Activated naive CD4-positive, alpha-beta T cell treated with Interleukin-2 at 50 U/mL for 16 hours (primary cell): Measurements from ENCODE around the gene KDM4B.
"Not testable (repeated sequence)": the region's sequence is repeated elsewhere in the genome, so short reads cannot be mapped to it uniquely, and the experiment has no call there.

Source experiments
- DNase-seq: peaks from one replicate; pipeline ENCODE4 v3.0.0-alpha.2; 2020

Gene KDM4B

DNA sequence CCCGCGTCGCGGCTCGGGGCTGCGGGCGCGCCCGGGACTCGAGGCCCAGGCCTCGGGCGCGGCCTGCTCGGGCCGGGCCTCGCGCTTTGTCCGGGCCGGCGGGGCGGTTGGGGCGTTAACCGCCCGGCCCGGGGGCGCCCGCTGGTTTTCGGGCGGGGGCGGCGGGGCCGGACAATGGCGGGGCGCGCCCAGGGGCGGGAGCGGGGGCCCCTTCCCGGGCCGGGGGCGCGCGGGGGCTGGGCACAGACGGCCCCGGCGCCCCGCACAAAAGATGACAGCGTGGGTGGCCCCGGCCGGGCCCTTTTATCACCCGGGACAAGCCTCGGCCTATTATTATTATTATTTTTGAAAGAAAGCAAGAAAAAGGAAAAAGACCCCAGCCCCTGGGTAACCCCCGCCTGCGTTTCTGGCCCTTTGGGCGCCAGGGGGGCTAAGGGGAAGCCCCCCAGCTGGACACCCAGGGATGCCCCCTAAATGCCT lies 419 bp downstream of the KDM4B start:
- DNase-seq: no peak

DNA sequence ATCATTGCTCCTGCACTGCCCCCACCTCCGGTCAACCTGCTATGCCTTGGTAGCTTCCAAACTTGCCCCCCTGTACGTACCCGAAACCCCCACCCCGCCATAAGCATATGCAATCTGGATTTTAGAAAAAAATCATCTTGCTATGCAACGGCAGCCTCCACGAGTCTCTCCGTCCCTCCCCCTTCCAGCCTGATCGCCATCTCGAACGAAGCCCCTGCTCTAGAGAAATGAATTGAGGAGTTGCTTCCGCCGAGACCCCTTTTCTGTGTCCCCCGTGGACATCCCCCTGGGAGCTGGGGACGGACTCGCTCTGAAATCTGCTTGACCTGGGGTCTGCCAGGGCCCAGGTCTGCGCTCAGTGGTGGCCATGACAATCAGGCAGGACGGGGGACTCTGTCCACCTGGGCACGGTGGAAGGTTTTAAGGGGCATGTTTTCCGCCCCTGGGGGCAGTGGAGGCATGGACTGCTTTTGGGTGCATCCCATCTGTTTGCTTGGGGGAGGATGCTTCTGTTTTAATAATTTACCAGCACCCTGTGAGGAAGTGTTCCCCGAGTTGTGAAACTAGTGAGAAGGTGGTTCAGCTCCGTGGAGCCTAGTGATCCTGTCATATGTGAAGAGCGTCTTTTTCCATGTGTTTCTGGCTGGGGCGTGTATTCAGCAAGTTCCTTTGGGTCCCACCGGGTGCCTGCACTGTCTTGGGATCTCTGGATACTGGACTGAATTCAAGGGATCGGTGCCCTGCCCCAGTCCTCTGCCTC lies 1.0 kb downstream of the KDM4B start:
- no peak for DNase-seq

DNA sequence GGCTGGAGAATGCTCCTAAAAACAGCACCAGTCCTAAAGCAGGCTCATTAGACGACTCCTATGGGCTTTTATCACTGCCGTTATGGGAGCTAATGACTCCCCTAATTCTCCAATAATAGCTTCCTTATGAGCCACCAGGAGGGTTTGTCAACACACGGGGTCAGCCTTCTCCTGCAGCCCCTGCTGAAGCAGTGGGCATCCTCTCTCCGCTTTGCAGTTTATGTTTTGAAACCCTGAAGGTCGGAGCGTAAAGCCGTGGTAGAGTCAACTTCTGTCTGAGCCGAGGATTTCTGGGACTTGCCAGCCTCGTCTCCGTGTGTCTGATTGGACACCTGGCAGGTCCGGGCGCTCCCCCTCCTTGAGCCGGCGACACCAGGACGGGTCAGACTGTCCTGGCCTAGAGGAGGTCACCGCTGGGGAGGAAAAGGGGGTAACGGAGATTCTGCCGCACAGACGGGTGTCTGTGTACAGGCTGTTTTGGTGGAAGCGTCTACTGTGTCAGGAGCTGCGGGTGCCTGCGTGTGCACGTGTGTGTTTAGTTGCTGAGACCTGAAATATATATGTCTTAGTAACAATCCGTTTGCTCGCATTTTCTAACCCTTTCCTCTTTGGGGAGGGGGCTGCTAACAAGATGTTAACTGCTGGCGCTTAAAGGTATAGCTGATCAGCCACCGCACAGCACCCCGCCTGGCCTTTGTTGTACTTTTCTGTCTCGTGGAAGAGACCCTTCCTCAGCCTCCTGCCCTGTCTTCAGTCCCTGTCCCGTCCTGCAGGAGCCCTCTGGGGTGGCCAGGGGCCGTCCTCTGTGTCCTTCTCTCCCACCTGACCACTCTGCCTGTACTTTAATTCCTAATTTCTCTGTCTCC lies 1.9 kb downstream of the KDM4B start:
- no peak for DNase-seq

DNA sequence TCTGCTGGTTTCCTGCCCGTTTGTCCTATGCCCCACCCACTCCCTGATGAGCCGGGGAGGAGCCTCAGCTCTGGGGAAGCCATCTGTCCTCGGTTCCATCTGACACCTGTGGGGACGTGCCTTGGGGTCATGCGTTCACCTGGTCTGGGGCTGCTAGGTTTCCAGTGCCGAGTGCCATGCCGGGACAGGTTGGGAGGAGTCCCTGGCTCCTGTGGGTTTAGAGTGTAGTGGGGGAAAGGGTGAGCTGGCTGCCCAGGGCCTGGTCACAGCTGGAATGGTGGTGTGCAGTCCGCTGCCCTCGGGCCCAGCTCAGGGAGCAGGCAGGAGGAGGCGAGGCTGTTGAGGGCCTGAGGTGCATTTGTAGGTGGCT lies 2.5 kb downstream of the KDM4B start:
- peak; percentile 32 for DNase-seq

DNA sequence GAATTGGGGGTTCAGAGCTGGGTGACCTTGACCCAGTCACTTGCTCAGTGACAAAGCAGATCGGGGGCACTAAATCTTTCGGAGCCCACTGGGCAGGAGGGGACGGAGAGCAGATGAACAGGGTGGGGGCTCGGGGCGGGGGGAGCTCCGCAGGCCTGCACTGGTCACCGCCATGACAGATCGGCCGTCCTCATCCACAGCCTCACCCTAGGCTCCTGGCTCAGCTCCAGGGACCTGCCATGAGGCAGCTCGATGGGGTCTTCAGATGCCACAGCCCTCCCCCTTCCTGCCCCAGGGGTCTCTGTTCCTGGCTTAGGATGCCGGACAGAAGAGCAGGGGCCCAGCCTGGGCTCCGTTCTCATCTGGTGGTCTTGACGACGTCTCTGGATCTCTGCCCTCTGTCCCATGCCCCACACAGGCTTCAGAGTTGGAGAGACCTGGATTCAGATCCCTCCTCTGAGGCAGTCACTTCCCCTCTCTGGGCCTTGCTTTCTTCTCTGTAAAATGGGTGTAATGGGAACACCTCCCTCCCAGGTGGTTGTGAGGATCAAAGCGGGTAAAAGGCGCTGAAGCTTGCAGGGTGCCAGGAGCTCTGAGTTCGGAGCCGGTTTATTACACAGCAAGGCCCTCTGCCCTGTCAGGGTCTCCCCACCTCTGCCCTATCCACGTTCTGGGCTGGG lies 3.0 kb downstream of the KDM4B start:
- DNase-seq: no peak

DNA sequence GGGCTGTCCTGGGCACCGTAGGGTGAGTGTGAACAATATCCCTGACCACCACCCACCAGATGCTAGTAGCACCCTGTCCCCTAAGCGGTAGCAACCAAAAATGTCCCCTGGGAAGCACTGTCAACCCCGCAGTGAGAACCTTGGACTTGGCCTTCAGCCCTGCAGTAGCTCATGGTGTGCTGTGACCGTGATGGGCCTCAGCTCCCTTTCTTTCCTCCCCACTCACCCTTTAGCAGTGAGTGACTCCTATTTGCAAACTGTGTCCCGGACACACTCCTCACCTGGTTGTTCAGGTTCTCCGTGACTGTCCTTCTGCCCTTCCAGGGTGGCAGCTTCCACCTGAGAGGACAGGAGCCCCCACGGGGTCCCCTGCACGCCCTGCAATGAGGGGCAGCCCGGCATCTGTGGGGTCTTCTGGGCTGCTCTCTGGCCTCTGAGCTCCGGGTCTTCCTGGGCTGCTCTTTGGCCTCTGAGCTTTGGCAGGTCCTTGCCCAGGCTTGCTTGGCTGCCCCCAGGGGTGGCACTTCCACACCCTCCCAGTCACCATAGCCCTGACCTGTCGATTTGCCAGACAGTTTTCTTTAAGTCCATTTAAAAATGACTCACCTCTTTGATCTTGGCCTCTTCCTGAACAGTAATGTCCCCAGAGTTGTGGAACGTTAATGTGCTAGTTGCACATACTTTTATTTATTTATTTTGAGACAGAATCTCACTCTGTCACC lies 3.8 kb downstream of the KDM4B start:
- DNase-seq: no peak

DNA sequence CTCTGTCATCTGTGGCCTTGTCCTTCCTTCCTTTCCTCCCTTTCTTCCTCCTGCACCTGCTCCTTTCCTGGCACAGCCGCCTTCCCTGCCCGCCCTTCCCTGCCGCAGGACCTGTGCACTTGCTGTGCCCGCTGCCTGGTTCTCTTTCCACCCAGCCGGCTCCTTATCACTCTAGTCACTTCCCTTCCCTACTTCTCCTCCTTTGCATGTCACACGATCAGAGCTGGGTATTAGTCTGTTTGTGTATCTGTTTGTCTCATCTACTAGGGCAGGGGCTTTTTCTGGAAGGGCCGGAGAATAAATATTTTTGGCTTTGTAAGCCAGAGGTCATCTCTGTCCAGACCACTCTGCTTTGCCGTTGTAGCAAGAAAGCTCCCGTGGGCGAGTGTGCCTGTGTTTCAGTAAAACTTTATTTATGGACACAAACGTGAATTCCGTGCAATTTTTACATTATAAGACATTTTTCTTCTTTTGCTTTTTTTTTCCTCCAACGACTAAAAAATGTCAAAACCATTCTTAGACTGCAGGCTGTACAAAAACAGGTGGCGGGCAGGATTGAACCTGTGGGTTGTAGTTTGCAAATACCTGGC lies 6.1 kb downstream of the KDM4B start:
- DNase-seq: no peak

DNA sequence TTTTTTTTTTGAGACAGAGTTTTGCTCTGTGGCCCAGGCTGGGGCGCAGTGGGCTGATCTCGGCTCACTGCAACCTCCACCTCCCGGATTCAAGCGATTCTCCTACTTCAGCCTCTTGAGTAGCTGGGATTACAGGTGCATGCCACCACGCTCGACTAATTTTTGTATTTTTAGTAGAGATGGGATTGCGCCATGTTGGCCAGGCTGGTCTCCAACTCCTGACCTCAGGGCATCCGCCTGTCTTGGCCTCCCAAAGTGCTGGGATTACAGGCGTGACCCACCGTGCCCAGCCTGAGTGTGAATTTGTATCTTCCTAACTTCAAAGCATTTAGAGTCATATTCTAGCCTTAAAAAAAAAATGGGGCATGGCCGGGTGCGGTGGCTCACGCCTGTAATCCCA lies 6.7 kb downstream of the KDM4B start:
- not testable (repeated sequence) for DNase-seq

DNA sequence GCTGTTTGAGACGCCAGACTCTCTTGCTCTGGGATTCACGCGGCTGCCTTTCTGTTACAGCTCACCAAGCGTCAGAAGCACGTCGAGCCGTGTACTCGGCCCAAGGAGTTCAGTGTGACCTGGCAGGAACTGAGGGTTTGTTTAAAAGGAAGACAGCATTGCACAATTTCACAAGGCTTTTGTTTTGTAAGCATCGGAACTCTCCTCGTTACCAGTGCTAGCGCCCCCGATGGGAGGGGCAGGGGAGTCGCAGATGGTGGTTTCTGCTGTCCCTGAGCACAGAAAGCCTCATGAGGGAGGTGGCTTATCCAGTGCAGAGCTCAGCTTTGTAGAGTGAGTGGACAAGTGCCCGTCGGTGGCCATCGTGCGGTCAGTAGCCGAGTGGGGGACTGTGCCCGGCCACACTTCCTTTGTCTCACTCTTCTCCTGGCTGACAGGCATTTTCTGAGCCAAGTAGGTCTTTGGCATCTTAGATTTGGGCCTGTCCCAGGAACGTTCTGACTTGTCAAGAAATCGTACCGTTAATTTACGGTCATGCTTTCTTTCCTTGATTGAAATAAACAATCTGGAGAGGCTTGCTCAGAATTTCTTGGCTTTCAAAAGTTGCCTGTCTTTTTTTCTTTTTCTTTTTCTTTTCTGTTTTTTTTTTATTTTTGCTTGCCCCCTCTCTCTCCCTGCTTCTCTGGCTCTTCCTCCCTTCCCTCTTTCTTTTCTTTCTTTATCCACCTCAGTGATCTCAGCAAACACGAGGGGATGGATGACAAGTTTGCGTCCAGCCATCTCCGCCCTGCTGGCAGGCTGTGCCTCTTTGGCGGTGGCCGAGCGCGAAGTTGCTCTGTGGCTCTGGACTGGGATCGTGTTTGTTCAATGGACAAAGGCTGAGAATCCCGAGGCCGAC lies 7.7 kb downstream of the KDM4B start:
- DNase-seq: no peak

DNA sequence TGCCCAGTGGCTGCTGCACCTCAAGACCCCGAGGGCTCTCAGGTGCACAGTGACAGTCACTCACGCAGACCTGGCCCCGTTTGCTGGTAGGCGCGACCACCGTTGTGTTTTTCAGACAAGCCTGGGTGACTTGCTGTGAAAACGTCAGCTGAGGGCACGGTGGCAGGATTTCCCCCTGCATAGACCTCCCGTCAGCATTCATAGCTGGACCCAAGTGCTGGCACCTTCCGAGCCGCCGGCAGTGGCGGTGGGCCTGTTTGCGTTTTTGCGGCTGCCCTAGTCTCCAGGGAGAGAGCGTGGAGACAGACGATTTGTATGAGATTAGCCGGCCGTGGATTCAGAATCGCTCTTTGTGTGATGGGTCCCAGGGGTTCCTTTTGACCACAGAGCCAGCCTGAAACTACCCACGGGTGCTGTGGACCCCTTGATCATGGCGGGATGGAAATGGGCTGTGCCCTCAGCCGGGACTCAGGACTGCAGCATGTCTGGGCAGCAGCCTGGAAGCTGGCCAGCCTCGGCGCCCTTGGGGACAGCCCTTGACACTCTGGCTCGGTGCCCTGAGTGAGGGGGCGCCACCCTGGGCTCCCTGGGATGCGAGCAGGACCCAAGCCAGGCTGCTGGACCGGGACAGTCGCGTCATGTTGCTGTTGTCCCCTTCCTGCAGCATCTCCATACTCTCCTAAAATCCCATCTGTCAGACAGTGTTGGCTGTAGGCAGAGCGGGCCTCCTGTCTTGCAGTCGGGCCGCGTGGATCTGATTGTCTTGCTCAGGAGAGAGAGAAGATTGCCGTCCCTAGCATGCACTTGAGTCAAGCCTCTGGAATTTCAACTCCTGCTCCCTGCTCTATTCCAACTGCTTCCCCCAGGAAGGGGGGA lies 8.6 kb downstream of the KDM4B start:
- no peak for DNase-seq

DNA sequence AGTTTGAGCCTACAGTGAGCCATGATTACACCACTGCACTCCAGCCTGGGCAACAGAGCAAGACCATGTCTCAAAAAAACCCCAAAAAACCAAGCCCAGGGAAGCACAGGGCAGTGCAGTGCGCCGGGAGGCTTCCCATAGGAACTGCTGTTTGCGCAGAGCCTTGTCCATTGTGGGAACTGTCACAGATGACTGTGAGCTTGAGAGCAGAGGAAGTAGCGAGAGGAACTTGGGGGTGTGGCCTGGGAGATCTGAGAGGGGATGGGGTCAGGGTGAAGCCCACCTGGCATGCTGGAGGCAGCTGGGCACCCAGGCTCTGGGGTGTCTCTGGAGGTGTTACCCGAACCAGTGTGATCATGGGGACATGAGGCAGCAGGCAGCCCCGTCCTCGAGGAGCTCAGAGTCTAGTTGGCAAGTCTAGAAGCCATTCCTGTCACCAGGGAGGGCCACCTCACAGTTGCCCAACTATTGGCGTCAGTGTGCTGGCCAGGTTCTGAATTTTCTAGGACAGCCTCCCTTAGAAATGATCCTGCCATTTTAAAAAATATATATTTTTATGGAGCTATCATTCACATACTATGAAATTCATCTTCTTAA lies 10.4 kb downstream of the KDM4B start:
- no peak for DNase-seq

DNA sequence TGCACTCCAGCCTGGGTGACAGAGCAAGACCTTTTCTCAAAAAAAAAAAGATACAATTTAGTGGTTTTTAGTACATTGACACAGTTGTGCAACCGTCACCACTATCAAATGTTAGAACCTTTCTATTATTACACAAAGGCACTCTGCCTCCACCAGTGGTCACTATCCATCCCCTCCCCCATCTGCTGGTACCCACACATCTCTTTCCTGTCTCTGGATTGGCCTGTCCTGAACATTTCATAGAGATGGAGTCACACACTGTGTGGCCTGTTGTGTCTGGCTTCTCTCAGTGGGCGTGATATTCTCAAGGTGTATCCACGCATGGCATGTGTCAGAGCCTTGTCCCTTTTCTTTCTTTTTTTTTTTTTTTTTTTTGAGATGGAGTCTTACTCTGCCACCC lies 11.2 kb downstream of the KDM4B start:
- no peak for DNase-seq

DNA sequence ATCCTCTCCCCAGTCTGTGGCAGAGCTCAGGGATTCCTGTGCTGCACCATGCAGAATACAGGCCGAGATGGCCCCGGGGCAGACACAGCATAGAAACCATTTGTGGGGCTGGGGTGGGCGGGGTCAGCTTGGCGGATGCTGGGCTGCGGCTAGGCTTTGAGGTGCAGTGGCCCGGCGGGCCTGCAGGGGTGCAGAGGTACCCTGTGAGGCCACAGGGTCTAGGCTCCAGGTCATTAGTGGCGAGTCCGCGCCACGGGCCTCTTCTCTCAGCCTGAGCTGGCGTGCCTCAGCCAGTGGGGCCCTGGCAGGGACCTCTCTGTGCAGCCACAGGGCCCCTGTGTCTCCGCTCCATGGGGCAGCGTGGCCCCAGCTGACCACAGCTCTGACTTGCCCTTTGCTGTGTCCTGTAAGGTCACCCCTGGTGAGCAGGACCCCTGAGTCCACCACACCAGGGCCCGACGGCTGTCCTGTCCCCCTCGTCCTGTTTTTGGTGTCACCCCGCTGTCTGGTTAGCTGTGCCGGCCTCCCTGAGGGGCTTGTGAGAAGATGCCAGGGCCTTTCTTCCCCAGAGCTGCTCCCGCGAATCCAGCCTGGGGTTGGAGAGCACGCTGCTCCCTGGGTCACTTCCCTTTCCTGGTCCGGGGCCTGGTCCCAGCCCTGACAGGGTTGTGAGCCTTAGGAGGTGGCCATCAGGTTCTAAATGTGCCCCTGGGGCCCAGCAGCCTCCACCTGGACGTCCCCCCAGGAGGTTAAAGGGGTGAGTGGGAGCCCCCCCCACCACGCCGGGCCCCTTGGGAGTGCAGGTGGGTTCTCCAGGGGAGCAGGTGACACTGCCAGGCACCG lies 12.1 kb downstream of the KDM4B start:
- no peak for DNase-seq

DNA sequence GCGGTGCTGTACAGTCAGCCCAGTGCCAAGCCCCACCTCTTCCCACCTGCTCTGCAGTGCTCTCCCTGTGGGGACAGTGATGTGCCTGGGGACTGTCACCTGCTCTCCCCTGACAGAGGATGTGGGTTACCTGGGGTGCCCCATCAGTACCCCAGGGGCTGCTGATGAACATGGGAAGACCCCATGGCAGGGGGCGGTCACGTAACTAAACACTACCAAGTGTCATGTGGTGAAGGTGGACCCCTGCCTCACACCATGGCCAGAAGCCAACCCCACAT lies 12.7 kb downstream of the KDM4B start:
- DNase-seq: no peak

DNA sequence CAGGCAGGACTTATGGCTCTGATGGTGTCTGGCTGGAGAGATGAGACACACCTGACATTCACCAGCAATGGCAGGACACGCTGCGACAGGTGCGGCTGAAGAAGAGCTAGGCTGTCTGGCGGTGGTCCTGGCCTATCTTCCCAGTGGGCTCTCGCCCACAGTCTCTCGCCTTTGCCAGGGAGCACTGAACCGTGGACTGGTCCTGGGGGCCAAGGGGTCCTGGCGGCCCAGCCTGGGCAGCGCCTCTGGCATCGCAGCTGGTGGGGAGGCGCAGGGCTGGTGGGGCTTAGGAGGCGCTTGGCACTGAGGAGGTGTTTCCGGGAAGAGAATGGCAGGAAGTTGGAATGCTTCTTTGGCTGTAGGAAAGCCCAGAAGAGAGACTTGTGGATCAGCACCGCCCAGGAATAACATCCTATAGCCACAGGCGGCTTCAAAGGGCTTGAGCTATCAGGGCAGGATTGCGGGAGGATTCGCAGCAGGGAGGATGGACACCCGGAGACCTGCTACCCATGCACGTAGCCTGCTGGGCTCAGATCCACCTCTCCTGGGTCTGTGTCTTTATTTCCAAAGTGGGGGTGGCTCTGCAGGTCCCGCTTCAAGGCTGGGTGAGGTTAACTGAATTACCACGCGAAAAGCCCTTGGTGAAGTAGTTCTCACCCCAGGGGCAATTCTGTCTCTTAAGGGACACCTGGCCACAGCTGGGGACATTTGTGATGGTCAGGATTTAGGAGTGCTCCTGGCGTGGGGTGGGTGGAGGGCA lies 14.6 kb downstream of the KDM4B start:
- no peak for DNase-seq

DNA sequence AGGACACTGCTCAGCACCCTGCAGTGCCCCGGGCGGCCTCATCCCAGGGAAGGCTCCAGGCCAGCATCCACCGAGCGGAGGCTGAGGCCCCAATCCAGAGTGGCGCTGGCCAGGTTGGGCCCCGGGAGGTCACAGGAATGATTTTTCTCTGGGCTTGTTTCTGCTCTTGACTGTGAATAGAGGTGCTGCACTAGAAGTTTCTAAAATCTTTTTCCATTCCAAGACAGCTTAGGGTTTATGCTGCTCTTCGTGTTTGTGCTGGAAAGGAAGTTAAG lies 15.1 kb downstream of the KDM4B start:
- no peak for DNase-seq

DNA sequence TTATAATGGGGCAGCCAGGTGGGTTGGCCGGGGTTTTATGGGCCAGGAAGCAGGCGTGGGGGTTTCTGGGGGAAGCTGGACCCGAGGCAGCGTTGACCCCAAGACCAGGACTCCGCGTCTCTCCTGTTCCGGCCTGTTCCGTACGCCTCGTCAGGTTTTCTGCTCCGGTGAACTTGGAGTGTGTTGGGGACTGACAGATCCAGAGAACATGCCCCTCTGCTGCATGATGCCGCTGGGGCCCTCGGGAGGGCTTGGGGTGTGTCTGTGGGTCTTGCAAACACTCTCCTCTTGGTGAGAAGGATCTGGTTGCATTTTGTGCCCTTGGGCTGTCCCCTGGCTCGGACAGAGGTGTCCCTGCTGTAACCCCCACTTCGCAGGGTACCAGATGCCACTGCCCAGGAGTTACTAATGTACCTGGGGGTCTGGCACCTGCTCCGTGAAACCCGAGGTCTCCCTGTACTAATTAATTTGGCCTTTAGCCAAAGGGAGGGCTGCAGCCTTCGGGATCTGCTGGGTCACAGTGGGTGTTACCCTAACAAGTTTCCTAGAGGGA lies 15.6 kb downstream of the KDM4B start:
- no peak for DNase-seq

DNA sequence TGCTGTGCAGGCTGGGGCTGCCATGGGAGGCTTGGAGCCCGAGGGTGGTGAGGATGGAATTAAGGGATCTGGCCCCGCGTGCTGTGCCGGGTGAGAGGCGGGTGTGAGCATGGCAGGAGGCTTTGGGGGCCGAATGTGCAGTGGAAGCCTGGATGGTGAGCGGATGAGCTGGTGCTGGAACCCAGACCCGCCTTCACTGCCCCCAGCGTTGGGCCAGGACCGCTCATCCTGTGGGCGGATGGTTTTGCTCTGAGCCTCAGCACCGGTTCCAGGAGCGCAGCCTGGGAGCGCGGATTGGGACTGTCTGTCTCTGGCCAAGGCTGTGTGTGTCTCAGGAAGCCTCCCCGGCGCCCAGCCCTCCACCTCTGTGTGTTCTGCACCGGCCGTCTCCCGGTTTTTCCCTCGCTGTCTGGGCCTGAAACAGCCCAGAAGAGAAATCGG lies 16.7 kb downstream of the KDM4B start:
- DNase-seq: no peak
